Daoy (cell line): Measurements from ENCODE around the gene BCORL1. TPM values are rescaled to one million over a fixed set of nuclear protein-coding genes. Genes with fewer than 3 reads are reported as not detected.

Experiments
- DNase-seq: peaks from one replicate; pipeline ENCODE4 v3.0.0-alpha.2; 2015; ENCODE audit warnings: low read depth
- total RNA-seq: library from RNA; depleted of rRNA; stranded (reverse); fragments of >200 nt; shearing (Covaris generic); gene quantifications from 2 replicates; pipeline ENCODE4 v1.2.3, GENCODE V29; 2014; rRNA removed

The BCORL1 gene
- total RNA-seq: 0.54 and 0.63 TPM in 2 replicates

DNA sequence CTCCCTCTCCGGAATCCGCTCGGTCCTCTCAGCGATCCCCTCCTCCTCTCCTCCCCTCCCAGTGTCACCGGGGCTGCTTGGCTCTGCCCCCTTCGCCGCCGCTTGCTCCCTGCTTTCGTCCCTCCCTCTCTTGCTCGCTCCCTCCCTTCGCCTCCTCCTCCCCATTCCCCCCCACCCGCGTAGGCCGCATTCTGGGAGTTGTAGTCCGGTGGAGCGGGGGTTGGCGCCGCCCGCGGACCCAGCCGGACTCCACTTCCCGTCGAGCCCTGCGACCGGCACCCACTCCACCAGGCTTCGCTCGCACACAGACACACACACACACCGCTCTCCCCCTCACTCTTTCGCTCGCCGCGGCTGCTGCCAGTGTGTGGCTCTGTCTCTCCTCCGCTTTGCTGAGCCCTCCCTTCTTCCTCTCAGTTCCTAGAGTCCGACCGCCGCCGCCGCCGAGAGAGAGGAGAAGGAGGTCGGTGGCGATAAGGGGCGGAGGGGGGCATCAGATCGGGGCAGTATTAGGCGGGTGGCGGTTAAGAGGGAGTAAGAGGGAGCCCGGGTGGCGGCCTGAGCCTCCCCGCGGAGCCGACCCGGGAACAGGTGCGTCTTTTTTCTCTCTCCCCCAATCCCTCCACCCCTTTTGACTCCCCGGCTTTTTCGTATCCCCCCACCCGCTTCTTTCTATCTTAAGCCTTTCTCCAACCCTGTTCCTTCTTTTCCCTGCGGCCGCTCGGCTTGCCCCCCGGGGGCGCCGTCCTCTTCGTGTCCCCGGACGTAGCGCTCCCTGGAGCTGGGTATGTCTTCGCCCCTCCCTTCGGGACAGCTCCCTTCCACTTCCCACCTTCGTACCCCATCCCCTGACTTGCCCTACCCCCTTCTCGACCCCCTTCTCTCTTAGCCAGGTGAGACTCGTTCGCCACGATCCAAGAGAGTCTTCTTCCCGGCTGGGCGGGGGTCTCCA, at the start of gene BCORL1:
TSS of gene BCORL1 (plus strand) at position 336 of the 952 bp plus-strand sequence. CDS start 22,597 bp downstream, outside the sequence.
- peak; percentile 93 for DNase-seq

- DNase-seq: no peak
Measured at GRCh38 chrX:129932821-129933321, 49.6 kb upstream of the BCORL1 start.

- no peak for DNase-seq
Measured at GRCh38 chrX:129933700-129934099, 48.7 kb upstream of the BCORL1 start.

DNA sequence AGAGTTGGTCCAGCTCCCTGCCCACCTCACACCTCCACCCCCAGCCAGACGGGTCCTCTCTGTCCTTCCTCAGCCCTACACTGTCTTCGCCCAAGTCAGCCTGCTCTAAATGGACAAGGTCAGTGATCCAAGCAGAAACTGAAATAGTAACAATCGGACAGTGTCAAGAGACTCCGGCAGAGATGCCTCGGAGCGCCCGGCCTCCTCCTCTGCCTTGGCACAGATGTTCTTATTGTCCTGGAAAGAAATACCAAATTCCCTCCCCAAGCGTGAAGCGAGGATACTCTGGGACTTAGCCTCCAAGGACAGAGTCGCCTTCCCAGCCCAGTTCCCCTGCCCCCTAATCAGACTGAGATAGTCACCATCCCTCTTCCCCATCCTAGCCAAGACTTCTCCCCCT, 48.0 kb upstream of the BCORL1 start:
- DNase-seq: no peak

GRCh38 chrX:129934952-129935351, 47.5 kb upstream of the BCORL1 start:
- DNase-seq: no peak

GRCh38 chrX:129938081-129938480, 44.4 kb upstream of the BCORL1 start:
- no peak for DNase-seq

GRCh38 chrX:129939986-129940385, 42.4 kb upstream of the BCORL1 start:
- DNase-seq: no peak

DNA sequence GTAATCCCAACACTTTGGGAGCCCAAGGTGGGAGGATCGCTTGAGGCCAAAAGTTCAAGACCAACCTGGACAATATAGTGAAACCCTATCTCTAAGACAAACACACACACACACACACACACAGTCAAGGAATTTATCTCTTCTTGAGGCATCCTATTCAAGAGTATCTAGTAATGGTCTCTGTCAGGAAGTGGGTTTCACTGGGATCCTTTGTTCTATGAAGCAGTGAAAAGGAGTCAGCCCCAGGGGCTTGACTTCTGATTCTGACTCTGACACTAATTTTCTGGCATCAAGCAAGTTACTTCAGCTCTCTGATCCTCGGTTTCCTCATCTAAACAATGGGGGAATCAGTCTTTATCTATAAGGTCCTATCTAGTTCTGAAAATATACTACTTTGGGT, 41.7 kb upstream of the BCORL1 start:
- DNase-seq: no peak

DNA sequence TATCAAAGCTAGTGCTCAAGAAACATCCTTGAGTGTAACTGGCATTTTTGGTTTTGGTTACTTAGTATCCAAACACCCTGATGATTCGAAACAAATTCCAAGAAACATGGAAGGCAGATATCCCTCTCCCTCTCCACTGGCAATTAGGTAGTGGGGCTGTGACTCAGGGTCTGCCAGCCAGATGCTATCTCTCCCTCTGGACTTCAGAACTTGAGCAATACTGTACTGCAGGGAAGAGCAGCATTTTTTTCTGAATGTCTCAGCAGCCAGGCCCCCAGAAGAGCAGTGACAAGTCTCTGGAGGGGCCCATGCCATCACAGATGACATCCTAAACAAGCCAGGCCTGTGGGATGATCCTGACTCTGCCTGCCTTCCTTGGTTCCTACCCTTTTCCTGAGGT, 37.3 kb upstream of the BCORL1 start:
- no peak for DNase-seq

GRCh38 chrX:129953334-129953648, 29.1 kb upstream of the BCORL1 start:
- no peak for DNase-seq

- no peak for DNase-seq
Measured at GRCh38 chrX:129953881-129954280, 28.6 kb upstream of the BCORL1 start.

DNA sequence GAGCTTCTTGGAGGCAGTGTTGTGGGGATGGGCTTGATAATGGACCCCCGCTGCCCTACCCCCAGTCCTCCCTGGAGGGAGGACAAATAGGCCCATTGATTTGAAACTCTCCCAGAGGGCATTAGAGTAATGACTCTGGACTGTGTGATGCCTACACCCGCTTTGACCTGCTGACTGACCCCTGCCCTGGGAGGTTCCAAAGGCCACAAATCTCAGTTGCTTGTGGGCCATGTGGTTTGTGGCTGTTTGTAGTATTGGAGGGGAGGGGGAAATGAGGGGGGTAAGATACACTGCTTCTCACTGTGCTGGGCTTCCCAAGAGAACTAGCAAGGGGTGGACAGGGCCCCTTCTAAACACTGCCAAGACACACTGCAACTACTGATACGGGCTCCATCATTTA, 27.6 kb upstream of the BCORL1 start:
- no peak for DNase-seq

DNA sequence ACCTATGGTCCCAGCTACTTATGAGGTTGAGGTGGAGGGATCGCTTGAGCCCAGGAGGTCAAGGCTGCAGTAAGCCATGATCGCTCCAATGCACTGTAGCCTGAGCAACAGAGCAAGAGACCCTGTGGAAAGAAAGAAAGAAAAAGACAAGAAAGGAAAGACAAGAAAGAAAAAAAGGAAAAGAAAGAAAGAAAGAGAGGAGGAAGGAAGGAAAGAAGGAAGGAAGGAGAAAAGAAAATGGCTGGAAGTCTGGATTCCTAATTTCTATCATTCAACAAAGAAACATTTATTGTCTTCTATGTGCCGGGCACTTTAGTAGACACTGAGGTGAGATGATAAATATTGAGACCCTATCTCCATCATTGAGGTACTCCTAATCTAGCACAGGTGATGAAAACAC, 26.8 kb upstream of the BCORL1 start:
- no peak for DNase-seq

GRCh38 chrX:129956145-129956544, 26.3 kb upstream of the BCORL1 start:
- no peak for DNase-seq

- no peak for DNase-seq
Measured at GRCh38 chrX:129956765-129957164, 25.7 kb upstream of the BCORL1 start.

DNA sequence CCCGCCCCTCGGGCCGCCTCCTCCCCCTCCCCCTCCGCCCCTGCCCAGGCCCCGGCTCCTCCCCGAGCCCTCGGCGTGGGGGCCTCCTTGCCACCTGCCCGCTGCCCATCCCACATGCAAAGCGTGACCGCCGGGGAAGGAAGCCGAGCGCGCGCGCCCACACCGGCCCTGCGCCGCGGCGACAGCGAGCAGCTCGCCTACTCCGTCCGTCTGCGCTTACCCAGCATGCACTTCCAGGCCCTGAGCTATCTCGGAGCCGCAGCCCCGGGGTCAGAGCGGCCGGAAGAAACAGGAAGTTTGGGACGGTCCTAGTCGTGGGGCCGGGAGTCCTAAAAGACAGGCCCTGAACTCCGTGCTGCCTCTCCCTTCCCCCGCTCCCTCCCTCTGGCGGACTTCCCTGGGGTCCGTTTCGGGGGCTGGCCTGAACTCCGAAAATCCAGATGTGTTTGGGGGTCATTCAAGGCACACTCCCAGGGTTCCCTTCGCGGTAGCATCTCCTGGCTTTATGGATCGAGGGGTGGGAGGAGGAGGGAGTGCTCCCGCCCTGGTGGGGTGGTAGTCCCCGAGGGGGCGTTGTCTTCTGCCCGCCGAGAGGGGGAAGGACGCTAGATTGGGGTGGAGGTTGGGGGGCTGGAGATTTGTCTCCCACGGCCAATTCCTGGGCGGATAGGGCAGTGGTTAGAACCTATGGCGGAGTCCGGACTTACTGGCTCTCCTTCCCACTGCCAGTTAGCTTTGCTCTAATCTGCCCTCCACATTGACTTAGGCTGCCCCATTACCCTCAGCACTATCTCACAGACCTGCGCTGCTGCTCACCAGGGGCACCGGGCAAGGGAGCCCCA, 25.0 kb upstream of the BCORL1 start:
- peak; percentile 63 for DNase-seq

DNA sequence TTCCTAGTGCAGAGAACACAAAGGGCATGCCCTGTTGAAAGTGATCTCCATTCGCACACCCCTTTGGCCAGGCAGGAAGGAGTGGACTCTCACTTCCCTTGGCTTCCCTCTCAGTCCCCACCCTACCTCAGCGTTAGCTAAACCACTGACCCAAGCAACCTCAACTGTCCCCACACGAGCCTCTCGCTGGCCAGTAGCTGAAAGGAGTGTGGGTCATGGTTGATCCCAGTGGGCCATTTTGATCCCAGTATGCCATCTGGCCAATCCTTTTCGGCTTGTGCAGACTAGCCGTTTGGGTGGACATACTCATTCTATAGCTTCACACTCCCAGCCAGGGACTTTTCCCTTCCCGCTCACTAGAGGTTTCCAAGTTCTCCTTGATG, 24.4 kb upstream of the BCORL1 start:
- no peak for DNase-seq

DNA sequence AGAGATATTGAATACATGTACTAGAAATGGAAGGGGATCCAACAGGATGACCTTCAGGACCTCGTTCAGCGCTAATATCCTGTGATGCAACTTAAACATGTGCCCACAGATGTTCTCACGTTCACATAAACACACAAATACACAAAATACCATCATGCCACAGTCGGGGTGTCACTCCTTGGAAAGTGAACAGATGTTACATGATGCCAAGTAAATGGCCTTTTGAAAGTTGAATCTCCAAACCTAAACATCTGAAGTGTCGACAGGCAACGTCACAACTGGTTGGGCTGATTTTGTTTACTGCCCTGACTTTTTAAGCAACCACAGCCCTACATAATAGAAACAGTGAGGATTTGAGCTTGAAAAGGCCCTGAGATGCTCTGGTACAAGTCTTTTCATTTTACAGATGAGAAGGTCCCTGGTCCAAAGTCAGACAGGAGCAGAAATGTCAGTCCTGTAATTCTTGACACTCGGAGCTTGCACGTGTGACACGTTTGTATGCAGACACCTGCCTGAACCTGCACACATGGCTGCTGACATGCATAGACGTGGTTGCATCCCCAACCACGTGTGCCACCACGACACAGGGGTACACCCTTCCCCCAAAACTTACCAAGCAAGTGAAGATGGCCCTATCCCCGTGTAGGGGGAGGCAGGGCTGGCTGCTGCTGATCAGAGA, 23.5 kb upstream of the BCORL1 start:
- DNase-seq: no peak

- no peak for DNase-seq
Measured at GRCh38 chrX:129959493-129959832, 23.0 kb upstream of the BCORL1 start.

GRCh38 chrX:129961180-129962083, 21.0 kb upstream of the BCORL1 start:
- peak; percentile 70 for DNase-seq

GRCh38 chrX:129963729-129964128, 18.7 kb upstream of the BCORL1 start:
- no peak for DNase-seq
